Colonic mucosa (tissue), 4 donors: ENCODE measurements around the gene BRD3OS. TPM values are rescaled to one million over a fixed set of nuclear protein-coding genes. Genes with fewer than 3 reads are reported as not detected.

Source experiments
- DNase-seq: peaks from one replicate; pipeline ENCODE4 v3.0.0-alpha.2; 2020
- H3K27ac ChIP-seq: fragments of 200-600 bp; one replicate; pipeline ENCODE4 v1.8.0; 2021
- H3K27me3 ChIP-seq: fragments of 200-600 bp; one replicate; pipeline ENCODE4 v1.8.0; 2021
- H3K36me3 ChIP-seq: fragments of 200-600 bp; one replicate; pipeline ENCODE4 v1.8.0; 2021
- H3K4me1 ChIP-seq: fragments of 200-600 bp; one replicate; pipeline ENCODE4 v1.8.0; 2021; ENCODE audit warnings: mild to moderate bottlenecking
- H3K4me3 ChIP-seq: fragments of 200-600 bp; one replicate; pipeline ENCODE4 v1.8.0; 2021
- H3K9ac ChIP-seq, 2 donors: one replicate each; pipeline ENCODE4 v1.7.0; 2013; ENCODE audit warnings: control low read depth in 2 of 2, low read depth in 2 of 2, low read length in 2 of 2
- H3K9me3 ChIP-seq: fragments of 200-600 bp; one replicate; pipeline ENCODE4 v1.8.0; 2021
- intact Hi-C: fragments of 100-400 bp; cut with DNase I; formaldehyde crosslinking; loops from one replicate; pipeline ENCODE4 v1.14.1; 2022
- total RNA-seq, 2 donors: library from RNA; stranded (reverse); fragmentation: NEBNext Ultra II Directional in 1 of 2; extraction: Animal tissue kit (Norgen Biotek cat#: 25700) in 1 of 2; gene quantifications; one replicate each; pipeline ENCODE4 v1.2.1, GENCODE V29; 2021
- TF ChIP-seq, protein P1 (sequence below): fragments of 200-600 bp; IDR thresholded peaks from one replicate; pipeline ENCODE4 v1.8.0; 2022; ENCODE audit warnings: antibody characterized with exemption, mild to moderate bottlenecking
- donor health status: healthy.
- donor health status: DM: no; HTN: no; CAD: no.
- donor health status: DM: no; HTN: no; CAD: no.

The BRD3OS gene
- total RNA-seq, 2 donors from 2014 or later, result 5.2 to 6.9 TPM

DNA sequence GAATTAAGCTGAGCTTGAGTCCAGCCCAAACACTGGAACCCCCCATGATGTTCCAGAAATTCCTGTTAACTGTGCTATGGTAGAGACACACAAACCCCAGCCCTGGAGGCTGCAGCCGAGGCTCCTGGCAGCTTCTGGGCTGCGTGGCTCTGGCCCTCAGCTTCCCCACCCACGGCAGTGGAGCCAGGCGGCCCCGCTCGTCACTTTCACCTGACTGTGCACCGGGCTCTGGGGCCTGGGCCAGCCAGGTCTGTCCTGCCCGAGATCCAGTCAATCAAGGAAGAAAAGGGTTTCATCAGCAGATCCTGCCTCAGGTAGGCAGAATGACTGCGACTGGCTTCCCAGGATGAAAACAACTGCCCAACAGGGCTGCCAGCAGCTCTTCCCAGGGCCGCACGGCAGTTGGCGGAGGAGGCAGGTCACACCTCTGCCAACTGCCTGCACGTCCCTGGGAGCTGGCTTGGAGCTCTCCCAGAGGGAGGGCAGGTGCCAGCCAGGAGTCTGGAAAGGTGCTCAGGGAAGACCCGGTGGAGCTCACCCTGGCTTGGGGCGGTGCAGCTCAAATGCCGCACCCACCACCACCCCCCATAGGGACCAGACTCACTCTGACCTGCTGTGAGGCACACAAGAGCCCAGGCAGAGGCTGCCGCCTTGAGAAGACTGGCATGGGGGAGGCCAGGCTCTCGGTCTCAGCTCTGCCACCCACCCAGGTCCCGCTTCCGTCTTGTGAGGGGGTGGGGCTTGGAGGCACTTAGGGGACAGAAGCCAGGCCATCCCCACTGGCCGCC, 21.8 kb downstream of the BRD3OS start:
- Histone ChIP-seq H3K9ac (no peak overlapping the region), H3K27ac (no peak overlapping the region), H3K36me3 (peaks cover 10% of the 10 kb centered on the region), H3K9me3 (no peaks in the 10 kb centered on the region), H3K4me3 (no peak overlapping the region), H3K27me3 (no peaks in the 10 kb centered on the region), H3K4me1 (no peaks in the 10 kb centered on the region)
- TF ChIP-seq, protein P1, sequence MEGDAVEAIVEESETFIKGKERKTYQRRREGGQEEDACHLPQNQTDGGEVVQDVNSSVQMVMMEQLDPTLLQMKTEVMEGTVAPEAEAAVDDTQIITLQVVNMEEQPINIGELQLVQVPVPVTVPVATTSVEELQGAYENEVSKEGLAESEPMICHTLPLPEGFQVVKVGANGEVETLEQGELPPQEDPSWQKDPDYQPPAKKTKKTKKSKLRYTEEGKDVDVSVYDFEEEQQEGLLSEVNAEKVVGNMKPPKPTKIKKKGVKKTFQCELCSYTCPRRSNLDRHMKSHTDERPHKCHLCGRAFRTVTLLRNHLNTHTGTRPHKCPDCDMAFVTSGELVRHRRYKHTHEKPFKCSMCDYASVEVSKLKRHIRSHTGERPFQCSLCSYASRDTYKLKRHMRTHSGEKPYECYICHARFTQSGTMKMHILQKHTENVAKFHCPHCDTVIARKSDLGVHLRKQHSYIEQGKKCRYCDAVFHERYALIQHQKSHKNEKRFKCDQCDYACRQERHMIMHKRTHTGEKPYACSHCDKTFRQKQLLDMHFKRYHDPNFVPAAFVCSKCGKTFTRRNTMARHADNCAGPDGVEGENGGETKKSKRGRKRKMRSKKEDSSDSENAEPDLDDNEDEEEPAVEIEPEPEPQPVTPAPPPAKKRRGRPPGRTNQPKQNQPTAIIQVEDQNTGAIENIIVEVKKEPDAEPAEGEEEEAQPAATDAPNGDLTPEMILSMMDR, result no peak
- intact Hi-C loops, result no loop called here
- DNase-seq, result no peak

DNA sequence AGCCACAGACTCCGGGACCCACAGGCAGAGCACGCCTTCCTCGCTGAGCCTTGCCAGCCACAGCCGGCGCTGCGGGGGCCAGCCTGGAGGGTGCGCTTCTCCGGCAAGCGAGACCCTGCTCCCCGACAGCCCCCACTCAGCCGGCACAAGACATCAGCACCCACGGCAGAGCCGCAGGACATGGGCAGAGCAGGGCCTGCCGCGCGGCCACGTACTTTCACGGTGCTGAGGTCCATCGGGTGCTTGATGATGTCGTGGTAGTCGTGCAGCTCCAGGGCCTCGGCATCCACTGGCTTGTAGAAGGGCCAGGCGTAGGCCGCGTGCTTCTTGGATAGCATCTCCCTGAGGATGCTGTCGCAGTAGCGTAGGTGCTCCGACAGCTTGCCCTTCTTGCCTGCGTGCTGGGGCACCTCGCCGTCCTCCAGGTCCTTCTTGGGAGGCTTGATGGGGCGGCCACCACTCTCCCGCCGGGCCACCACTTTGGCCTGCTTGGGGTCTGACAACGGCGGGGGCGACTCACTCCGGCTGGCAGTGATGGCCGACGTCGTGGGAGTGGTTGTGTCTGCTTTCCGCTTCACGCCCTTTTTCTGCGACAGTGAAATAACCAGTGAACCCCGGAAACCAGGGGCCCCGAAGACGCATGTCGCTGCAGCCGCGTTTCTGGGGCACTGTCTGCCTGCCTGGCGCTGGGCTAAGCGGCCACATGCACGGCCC, 22.7 kb downstream of the BRD3OS start:
- DNase-seq, result no peak
- Histone ChIP-seq H3K4me1 (no peaks in the 10 kb centered on the region), H3K36me3 (peaks cover 10% of the 10 kb centered on the region), H3K9me3 (no peaks in the 10 kb centered on the region), H3K27ac (no peak overlapping the region), H3K27me3 (no peaks in the 10 kb centered on the region), H3K4me3 (no peak overlapping the region), H3K9ac (no peak overlapping the region)
- intact Hi-C loops, result no loop called here
- TF ChIP-seq, protein P1, result no peak

DNA sequence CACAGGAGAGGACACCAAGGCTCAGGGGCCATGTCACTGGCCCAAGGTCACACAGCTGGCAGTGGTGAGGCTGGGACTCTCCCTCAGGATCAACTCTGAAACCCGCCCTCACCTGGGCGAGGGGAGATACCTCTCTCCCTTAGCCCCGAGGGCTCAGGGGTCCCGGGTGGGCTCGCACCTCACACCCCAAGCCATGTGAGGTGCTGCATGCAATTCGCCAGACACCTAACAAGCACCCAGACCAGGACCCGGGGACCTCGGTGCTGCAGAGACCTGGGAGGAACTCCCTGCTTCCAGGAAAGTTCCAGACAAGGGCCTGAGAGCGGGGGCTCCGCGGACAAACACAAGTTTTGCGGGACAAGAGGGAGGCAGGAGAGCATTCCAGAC, 23.3 kb downstream of the BRD3OS start:
- no peak for DNase-seq
- H3K27ac ChIP-seq, result no peak overlapping the region
- H3K27me3 ChIP-seq, result no peaks in the 10 kb centered on the region
- H3K9me3 ChIP-seq, result no peaks in the 10 kb centered on the region
- H3K4me1 ChIP-seq, result no peaks in the 10 kb centered on the region
- no peak overlapping the region for H3K9ac ChIP-seq
- TF ChIP-seq, protein P1, result no peak
- intact Hi-C loops, result no loop called here
- peaks cover 10% of the 10 kb centered on the region for H3K36me3 ChIP-seq
- no peak overlapping the region for H3K4me3 ChIP-seq

- H3K36me3 ChIP-seq, result peaks cover 10% of the 10 kb centered on the region
- TF ChIP-seq, protein P1, result no peak
- H3K4me1 ChIP-seq, result no peaks in the 10 kb centered on the region
- H3K27ac ChIP-seq, result no peak overlapping the region
- H3K9me3 ChIP-seq, result no peaks in the 10 kb centered on the region
- no peak overlapping the region for H3K4me3 ChIP-seq
- H3K27me3 ChIP-seq, result no peaks in the 10 kb centered on the region
- H3K9ac ChIP-seq, result no peak overlapping the region
- intact Hi-C loops, result no loop called here
- DNase-seq, result no peak
Measured at GRCh38 chr9:134049236-134049635, 24.0 kb downstream of the BRD3OS start.

DNA sequence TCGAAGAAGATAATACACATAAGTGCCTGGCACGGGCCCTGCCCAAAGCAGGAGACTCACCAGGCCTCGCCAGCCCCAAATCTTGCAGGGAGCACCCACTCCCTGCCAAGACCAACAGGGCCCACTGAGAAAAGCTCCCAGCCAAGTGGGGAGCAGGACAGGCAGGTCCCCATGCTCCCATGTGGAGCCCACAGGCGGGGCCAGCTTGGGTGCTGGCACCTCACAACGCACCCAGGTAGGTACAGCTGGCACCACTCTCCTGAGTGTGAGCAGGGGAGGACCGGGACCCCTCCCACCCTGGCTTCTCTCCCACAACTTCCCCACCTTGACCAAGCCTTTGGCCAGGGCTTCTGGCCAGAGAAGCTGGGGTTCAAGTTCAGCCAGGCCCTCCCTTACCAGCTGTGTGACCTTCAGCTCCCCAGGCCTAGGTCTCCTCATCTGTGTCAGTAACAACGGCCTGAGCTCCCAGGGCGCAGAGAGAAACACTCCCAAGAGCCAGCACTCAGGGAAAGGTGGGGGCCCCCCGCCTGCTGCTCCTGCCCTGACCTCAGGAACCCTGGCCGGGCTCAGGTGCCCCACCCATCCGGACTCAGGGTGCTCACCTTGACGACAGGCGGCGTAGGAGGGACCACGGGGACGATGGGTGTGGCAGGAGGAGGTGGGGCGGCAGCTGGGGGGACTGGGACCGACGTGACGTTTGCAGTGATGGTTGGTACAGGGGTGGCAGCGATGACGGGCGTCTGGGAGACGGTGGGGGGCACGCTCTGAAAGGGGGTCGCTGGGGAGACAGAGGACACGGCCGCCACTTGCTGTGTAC, 24.7 kb downstream of the BRD3OS start:
- Histone ChIP-seq H3K9ac (no peak overlapping the region), H3K36me3 (peaks cover 10% of the 10 kb centered on the region), H3K27ac (no peak overlapping the region), H3K9me3 (no peaks in the 10 kb centered on the region), H3K4me1 (no peaks in the 10 kb centered on the region), H3K27me3 (no peaks in the 10 kb centered on the region), H3K4me3 (no peak overlapping the region)
- intact Hi-C loops, result no loop called here
- peak; percentile 69 for DNase-seq
- TF ChIP-seq, protein P1, result no peak
